Measurements from ENCODE around the gene CCNJ.
"Not testable (repeated sequence)": the region's sequence is repeated elsewhere in the genome, so short reads cannot be mapped to it uniquely, and the experiment has no call there.

CCNJ gene

GRCh38 chr10:96043033-96043892 lies at the start of gene CCNJ:
Gene CCNJ (plus strand): TSS chr10:96043583. CDS start chr10:96044394, 811 bp downstream.
- peak; percentile 72 for DNase-seq

GRCh38 chr10:95994376-95994775 lies 49.0 kb upstream of the CCNJ start:
- DNase-seq: not testable (repeated sequence)

- no peak for DNase-seq
Measured at GRCh38 chr10:95998255-95998784, 45.1 kb upstream of the CCNJ start.

GRCh38 chr10:96013956-96014355 lies 29.4 kb upstream of the CCNJ start:
- no peak for DNase-seq

GRCh38 chr10:96014473-96015102 lies 28.8 kb upstream of the CCNJ start:
- no peak for DNase-seq

GRCh38 chr10:96017191-96017687 lies 26.1 kb upstream of the CCNJ start:
- peak; percentile 19 for DNase-seq

- DNase-seq: no peak
Measured at GRCh38 chr10:96021332-96021731, 22.1 kb upstream of the CCNJ start.

GRCh38 chr10:96022739-96023138 lies 20.6 kb upstream of the CCNJ start:
- DNase-seq: no peak

- no peak for DNase-seq
Measured at GRCh38 chr10:96023168-96023567, 20.2 kb upstream of the CCNJ start.

- DNase-seq: no peak
Measured at GRCh38 chr10:96025566-96025965, 17.8 kb upstream of the CCNJ start.

GRCh38 chr10:96034625-96035024 lies 8.8 kb upstream of the CCNJ start:
- no peak for DNase-seq

- DNase-seq: no peak
Measured at GRCh38 chr10:96038476-96039387, 4.7 kb upstream of the CCNJ start.

GRCh38 chr10:96041146-96041545 lies 2.2 kb upstream of the CCNJ start:
- no peak for DNase-seq

- peak; percentile 48 for DNase-seq
Measured at GRCh38 chr10:96043893-96044715, 721 bp downstream of the CCNJ start.

GRCh38 chr10:96044736-96045135 lies 1.4 kb downstream of the CCNJ start:
- DNase-seq: no peak

GRCh38 chr10:96046546-96046945 lies 3.2 kb downstream of the CCNJ start:
- DNase-seq: no peak

GRCh38 chr10:96047004-96047649 lies 3.7 kb downstream of the CCNJ start:
- DNase-seq: no peak

GRCh38 chr10:96047925-96048324 lies 4.5 kb downstream of the CCNJ start:
- not testable (repeated sequence) for DNase-seq

GRCh38 chr10:96049340-96049739 lies 6.0 kb downstream of the CCNJ start:
- no peak for DNase-seq

GRCh38 chr10:96053985-96054384 lies 10.6 kb downstream of the CCNJ start:
- no peak for DNase-seq

GRCh38 chr10:96056787-96057186 lies 13.4 kb downstream of the CCNJ start:
- no peak for DNase-seq
